Activated T-cell treated with anti-CD3 and anti-CD28 coated beads, Interleukin-2, amount 50 U/mL, for 72 hours (primary cell): Measurements from ENCODE around the gene BRD7. TPM values are rescaled to one million over a fixed set of nuclear protein-coding genes. Genes with fewer than 3 reads are reported as not detected.
A peak's percentile ranks its signal among the peaks of the same experiment; 100 is the strongest.

Experiments used
- ATAC-seq, 2 donors: fragments of 150-1000 bp; cut with Tn5 transposase; replicated peaks in 1 of 2; 2 replicates each; pipeline ENCODE4 v1.10.0; 2021; ENCODE audit warnings: moderate library complexity in 2 of 2, mild to moderate bottlenecking in 1 of 2
- DNase-seq, 2 donors: peaks; one replicate each; pipeline ENCODE4 v3.0.0; 2021 to 2022; ENCODE audit warnings: mixed read lengths in 1 of 2
- H3K27ac Mint-ChIP-seq: one replicate; pipeline ENCODE4 v1.8.0; 2022; ENCODE audit warnings: mild to moderate bottlenecking, moderate library complexity, mixed read lengths
- H3K27me3 Mint-ChIP-seq: one replicate; pipeline ENCODE4 v1.8.0; 2022; ENCODE audit warnings: low read depth, mixed read lengths
- H3K36me3 Mint-ChIP-seq, 2 donors: one replicate each; pipeline ENCODE4 v1.8.0; 2022; ENCODE audit warnings: mixed read lengths in 2 of 2, mild to moderate bottlenecking in 1 of 2; ENCODE audit not compliant: insufficient read depth in 2 of 2
- H3K4me1 Mint-ChIP-seq: one replicate; pipeline ENCODE4 v1.8.0; 2022; ENCODE audit warnings: low read depth, mixed read lengths
- H3K4me3 Mint-ChIP-seq, 2 donors: one replicate each; pipeline ENCODE4 v1.8.0; 2022; ENCODE audit warnings: mild to moderate bottlenecking in 2 of 2, mixed read lengths in 2 of 2, moderate library complexity in 2 of 2
- H3K9me3 Mint-ChIP-seq, 2 donors: one replicate each; pipeline ENCODE4 v1.8.0; 2022; ENCODE audit warnings: mixed read lengths in 2 of 2
- total RNA-seq, 2 donors: library from RNA; stranded (reverse); gene quantifications; one replicate each; pipeline ENCODE4 v1.2.3, GENCODE V29; 2022

Gene BRD7
- total RNA-seq, 2 donors from 2014 or later = 74.8 to 84.2 TPM

DNA sequence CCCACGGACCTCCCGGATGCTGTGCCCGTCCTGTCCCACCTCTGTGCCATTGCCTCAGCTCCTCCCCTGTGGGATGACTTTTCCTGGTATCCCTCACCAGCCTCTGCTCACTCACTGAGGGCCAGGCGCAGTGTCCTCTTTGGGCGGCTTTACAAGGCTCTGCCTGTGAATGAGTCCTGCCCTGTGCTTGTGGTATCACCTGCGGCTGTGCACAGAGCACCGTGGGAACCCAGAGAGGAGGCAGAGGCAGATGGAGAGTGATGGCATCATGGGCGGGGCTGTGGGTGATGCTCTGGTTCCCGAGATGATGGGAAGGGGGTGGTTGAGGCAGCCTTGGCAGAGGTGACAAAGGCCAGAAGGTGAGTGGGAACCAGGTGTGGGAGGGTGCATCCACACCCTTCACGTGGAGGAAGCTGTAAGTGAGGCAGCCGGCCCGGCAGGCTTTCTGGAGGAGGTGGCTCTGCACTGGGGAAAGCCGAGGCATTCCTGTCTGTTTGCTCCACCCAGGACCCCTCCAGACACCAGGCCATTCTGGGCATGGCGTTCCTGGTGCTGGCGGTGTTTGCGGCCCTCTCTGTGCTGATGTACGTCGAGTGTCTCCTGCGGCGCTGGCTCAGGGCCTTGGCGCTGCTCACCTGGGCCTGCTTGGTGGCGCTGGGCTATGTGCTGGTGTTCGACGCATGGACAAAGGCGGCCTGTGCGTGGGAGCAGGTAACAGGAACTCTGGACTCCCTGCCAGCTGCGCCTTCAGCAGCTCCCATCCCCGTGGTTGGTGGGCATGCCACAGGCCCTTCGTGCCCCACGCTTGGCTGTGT is 78.6 kb downstream of the BRD7 start:
- DNase-seq (no peak), ATAC-seq (no peak)
- peaks cover 7 to 22% of the 10 kb centered on the region in 2 donors for H3K36me3 Mint-ChIP-seq
- H3K27ac Mint-ChIP-seq = peak overlapping the region; percentile 38
- H3K9me3 Mint-ChIP-seq = no peaks in the 10 kb centered on the region
- no peaks in the 10 kb centered on the region for H3K27me3 Mint-ChIP-seq
- H3K4me3 Mint-ChIP-seq = no peak overlapping the region
- no peaks in the 10 kb centered on the region for H3K4me1 Mint-ChIP-seq

DNA sequence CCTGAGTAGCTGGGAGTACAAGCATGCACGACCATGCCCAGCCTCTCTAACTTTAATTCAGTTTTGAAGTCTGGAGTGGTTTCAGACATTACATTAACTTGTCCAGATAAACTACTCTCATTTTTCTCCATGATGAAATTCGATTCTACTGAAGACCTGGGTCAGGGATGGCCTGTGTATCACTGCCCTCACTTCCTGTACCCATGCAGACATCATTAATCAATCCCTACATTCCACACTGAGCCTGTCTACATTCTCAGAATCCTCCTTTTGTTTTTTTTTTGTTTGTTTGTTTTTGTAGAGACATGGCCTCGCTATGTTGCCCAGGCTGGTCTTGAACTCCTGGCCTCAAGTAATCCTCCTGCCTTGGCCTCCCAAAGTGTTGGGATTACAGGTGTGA is 79.9 kb downstream of the BRD7 start:
- DNase-seq = no peak
- H3K27ac Mint-ChIP-seq = peak overlapping the region; percentile 36
- H3K9me3 Mint-ChIP-seq = no peaks in the 10 kb centered on the region
- H3K4me3 Mint-ChIP-seq = no peak overlapping the region
- H3K4me1 Mint-ChIP-seq = peaks cover 7% of the 10 kb centered on the region
- H3K27me3 Mint-ChIP-seq = no peaks in the 10 kb centered on the region
- no peak for ATAC-seq
- peaks cover 7 to 18% of the 10 kb centered on the region in 2 donors for H3K36me3 Mint-ChIP-seq

DNA sequence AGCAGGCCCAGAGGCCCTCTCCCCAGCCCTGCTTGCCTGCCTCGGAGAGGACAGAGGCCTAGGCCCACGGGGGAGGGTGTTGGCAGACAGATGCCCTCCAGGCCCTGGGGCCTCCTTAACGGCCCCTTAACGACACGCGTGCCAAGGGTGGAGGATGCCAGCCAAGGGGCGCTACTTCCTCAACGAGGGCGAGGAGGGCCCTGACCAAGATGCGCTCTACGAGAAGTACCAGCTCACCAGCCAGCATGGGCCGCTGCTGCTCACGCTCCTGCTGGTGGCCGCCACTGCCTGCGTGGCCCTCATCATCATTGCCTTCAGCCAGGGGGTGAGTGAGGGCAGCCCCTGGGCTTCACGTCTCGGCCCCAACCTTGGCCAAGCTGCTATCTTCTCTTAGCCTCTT is 80.8 kb downstream of the BRD7 start:
- peaks cover 7 to 18% of the 10 kb centered on the region in 2 donors for H3K36me3 Mint-ChIP-seq
- no peak overlapping the region for H3K4me3 Mint-ChIP-seq
- no peak overlapping the region for H3K27ac Mint-ChIP-seq
- no peaks in the 10 kb centered on the region for H3K27me3 Mint-ChIP-seq
- DNase-seq (no peak), ATAC-seq (no peak)
- H3K4me1 Mint-ChIP-seq = peaks cover 15% of the 10 kb centered on the region
- no peaks in the 10 kb centered on the region for H3K9me3 Mint-ChIP-seq

DNA sequence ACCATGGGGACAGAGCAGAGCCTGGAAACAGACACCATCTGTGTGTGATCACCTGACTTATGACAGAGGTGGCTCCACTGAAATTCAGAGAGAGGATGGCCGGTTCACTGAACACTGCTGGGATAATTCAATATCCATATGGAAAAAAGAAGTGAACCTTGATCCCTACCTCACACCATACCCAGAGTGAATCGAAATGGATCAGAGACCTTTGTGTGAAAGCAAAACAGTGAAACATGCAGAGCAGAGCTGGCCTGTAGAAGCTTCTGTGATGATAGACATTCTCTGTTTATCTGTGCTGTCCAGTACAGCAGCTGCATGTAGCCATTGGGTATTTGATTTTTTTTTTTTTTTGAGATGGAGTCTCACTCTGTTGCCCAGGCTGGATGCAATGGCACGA is 82.1 kb downstream of the BRD7 start:
- peaks cover 7 to 16% of the 10 kb centered on the region in 2 donors for H3K36me3 Mint-ChIP-seq
- H3K27me3 Mint-ChIP-seq = no peaks in the 10 kb centered on the region
- no peak overlapping the region for H3K4me3 Mint-ChIP-seq
- no peak for DNase-seq
- no peak overlapping the region for H3K27ac Mint-ChIP-seq
- H3K4me1 Mint-ChIP-seq = peaks cover 28% of the 10 kb centered on the region
- H3K9me3 Mint-ChIP-seq = no peaks in the 10 kb centered on the region
- no peak for ATAC-seq

DNA sequence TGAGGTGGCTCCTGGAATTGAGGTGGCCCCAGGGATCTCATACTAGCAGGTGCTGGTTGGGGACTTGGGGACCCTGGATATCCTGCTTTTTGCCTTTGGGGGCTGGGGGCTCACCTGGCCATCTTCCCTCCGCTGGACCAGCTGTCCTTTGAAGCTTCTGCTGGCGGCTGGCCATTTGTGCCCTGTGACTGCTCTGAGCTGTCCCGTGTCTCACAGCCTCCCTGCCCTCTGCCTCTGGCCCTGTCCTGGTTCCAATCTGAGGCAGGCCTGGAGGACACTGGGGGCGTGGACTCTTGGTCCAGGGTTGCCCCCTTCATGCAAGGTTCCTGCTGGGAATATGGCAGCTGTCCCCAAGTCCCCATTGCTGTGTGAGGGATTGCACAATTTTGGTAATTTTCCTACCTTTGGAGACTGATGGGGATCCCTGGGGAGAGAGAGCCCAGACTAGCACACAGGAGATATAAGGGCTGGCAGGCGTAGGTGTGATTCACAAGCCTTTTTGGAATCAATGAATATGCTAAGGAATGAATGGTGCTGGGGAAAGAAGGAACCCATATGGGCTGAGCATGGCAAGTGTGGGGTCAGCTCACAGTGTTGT is 83.3 kb downstream of the BRD7 start:
- Mint-ChIP-seq H3K27me3 (no peaks in the 10 kb centered on the region), H3K4me1 (peaks cover 37% of the 10 kb centered on the region), H3K9me3 (no peaks in the 10 kb centered on the region), H3K4me3 (no peak overlapping the region), H3K27ac (peak overlapping the region; percentile 11), H3K36me3 (peaks cover 7 to 16% of the 10 kb centered on the region in 2 donors)
- ATAC-seq = no peak
- no peak for DNase-seq

DNA sequence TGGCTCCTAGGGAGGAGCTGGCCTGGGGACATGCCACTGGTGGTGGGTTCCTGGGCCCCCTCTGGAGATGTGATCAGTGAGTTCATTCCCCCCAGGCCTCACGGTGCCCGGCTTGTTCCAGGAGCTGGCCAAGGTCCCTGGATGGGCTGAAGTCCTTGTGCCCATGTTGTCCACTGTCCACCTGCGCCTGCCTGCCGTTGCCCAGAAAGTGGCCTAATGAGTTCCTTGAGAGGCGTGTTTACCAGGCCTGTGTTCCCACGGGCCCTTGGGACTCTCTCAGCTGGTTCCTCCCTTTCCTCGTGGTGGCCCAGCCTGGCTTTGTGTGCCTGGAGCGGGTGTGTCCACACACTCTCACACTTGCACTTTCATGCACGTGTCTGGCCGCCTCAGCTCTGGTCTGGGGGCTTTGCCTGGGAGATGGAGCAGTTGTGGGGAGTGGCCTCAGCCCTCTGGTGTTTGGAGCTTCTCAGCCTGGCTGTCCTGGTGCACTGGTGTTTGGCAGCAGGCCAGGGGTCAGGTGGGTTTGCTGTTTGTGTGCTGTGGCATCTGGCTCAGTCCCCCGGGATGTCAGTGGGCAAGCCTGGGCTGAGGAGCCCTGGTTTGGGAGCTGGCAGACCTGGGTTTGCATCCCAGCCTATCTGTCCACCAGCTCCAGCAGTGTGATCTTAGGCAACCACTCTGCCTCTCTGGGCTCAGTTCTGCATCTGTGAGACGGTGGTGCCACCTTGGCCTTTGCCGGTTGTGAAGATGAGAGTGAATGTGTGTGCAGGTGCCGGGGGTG is 84.5 kb downstream of the BRD7 start:
- ATAC-seq = no peak
- peaks cover 49% of the 10 kb centered on the region for H3K4me1 Mint-ChIP-seq
- H3K4me3 Mint-ChIP-seq = peak overlapping the region in 1 of 2 donors; percentile 1
- DNase-seq = no peak
- no peaks in the 10 kb centered on the region for H3K9me3 Mint-ChIP-seq
- H3K27me3 Mint-ChIP-seq = no peaks in the 10 kb centered on the region
- peak overlapping the region; percentile 20 for H3K27ac Mint-ChIP-seq
- peaks cover 7 to 20% of the 10 kb centered on the region in 2 donors for H3K36me3 Mint-ChIP-seq

DNA sequence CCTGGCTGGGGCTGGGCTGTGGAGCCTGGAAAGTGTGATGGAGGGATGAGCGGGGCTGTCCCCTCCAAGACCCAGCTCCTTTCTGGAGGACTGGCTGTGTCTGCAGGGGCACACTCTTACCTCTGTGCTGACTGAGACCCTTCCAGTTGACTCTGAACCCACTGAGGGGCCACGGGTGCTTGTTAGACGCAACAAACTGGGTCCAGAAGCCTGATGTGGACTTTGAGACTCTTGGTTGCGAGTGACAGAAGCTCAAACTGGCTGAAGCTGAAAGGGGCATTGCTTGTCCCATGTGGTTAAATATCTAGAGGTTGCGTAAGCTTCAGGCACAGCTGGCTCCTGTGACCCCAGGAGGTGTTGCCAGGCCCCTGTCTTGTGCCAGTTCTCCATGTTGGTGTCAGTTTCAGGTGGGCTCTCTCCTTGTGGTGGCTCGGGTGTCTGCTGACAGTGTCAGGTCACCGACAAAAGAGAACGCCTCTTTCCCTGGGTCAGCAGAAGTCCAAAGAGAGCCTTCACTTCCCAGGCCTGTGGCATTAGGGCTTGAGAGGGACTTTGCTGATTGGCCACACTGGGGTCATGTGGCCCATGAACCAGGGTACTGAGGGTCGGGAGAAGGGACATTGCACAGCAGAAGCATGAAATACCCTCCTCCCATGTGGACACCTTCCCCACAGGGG is 85.7 kb downstream of the BRD7 start:
- peaks cover 0 to 2% of the 10 kb centered on the region in 2 donors for H3K9me3 Mint-ChIP-seq
- no peaks in the 10 kb centered on the region for H3K27me3 Mint-ChIP-seq
- ATAC-seq = no peak
- peaks cover 12 to 20% of the 10 kb centered on the region in 2 donors for H3K36me3 Mint-ChIP-seq
- peaks cover 61% of the 10 kb centered on the region for H3K4me1 Mint-ChIP-seq
- H3K4me3 Mint-ChIP-seq = no peak overlapping the region
- no peak for DNase-seq
- peak overlapping the region; percentile 85 for H3K27ac Mint-ChIP-seq

DNA sequence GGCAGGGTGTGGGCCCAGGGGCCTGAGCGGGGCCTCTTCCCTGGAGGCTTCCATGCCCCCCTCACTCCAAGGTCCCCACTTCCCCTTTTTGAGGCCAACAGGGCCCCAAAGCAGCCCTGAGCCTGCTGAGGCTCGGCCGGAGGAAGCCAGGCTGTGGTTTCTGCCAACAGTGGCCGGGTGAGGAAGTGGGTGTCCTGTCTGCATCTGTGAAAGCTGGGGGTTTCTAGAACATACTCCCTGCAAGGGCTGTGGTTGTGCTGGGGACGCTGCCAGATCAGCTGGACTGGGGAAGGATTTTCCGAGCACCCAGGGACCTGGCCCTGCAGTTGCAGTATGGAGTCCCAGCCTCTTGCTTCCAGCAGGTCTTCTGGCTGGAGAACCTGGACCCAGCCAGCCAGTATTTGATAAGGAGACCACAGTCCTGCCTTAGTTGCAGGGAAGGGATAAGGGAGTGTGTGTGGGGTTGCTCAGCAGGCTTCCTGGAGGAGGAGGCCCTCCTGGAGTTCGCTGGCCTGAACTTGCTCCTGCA is 86.7 kb downstream of the BRD7 start:
- H3K36me3 Mint-ChIP-seq = peaks cover 14 to 25% of the 10 kb centered on the region in 2 donors
- peaks cover 72% of the 10 kb centered on the region for H3K4me1 Mint-ChIP-seq
- H3K4me3 Mint-ChIP-seq = peak overlapping the region; percentile 72 to 80
- H3K27me3 Mint-ChIP-seq = no peaks in the 10 kb centered on the region
- peak; percentile 62 to 64 for DNase-seq
- H3K27ac Mint-ChIP-seq = peak overlapping the region; percentile 85
- H3K9me3 Mint-ChIP-seq = peaks cover 0 to 2% of the 10 kb centered on the region in 2 donors
- ATAC-seq = peak; percentile 61 to 64

DNA sequence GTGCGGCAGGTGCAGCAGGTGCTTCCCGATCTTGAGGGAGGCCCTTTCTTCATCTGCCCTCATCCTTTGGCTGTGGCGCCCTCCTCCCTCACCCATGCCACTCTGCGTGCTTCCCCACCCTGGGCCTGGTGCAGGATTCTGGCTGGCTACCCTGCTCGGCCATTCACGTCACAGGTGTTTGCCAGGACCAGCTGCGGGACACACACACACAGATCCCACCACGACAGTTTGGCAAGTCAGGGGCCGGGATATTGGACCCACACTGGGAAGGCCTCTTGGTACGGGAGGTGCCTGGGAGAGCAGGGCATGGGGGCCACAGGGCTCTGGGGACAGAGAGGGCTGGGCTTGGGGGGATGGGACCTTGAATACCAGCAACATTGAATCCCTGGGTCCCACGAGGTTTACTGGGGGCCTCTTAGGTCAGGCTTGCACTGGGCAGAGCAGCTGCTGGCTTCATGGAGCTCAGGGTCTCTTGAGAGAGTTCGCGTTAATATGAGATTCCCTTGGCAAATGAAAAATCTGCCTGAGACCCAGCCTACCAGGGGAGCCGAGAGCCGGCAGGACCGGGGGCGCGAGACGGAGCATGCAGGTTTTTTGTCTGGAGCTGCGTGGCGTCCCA is 87.3 kb downstream of the BRD7 start:
- H3K36me3 Mint-ChIP-seq = peaks cover 12 to 22% of the 10 kb centered on the region in 2 donors
- no peaks in the 10 kb centered on the region for H3K27me3 Mint-ChIP-seq
- peaks cover 77% of the 10 kb centered on the region for H3K4me1 Mint-ChIP-seq
- DNase-seq = no peak
- H3K27ac Mint-ChIP-seq = peak overlapping the region; percentile 85
- H3K9me3 Mint-ChIP-seq = peaks cover 0 to 2% of the 10 kb centered on the region in 2 donors
- peak in 1 of 2 donors; percentile 8 for ATAC-seq
- H3K4me3 Mint-ChIP-seq = peak overlapping the region; percentile 72 to 80

DNA sequence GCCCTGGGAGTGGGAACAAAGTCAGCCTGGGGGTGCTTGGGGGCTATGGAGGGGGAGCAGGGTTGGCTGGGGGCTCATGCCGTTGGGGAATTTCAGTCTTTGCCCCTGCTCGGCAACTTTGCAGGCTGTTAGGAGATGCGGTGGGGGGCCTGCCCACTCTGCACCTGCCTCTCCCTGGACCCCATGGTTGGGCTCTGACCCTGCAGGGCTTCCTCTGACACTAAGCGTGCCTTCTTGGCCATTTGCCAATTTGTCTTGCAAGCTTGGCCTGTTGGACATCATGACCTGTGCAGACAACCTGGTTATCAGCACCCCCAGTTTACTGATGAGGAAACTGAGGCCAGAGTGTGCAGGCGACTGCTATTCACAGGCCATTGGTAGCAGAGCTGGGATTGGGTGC is 87.9 kb downstream of the BRD7 start:
- no peak for DNase-seq
- Mint-ChIP-seq H3K9me3 (peaks cover 0 to 2% of the 10 kb centered on the region in 2 donors), H3K4me3 (peak overlapping the region; percentile 72 to 80), H3K27me3 (no peaks in the 10 kb centered on the region), H3K36me3 (peaks cover 9 to 19% of the 10 kb centered on the region in 2 donors), H3K27ac (no peak overlapping the region), H3K4me1 (peaks cover 81% of the 10 kb centered on the region)
- no peak for ATAC-seq

DNA sequence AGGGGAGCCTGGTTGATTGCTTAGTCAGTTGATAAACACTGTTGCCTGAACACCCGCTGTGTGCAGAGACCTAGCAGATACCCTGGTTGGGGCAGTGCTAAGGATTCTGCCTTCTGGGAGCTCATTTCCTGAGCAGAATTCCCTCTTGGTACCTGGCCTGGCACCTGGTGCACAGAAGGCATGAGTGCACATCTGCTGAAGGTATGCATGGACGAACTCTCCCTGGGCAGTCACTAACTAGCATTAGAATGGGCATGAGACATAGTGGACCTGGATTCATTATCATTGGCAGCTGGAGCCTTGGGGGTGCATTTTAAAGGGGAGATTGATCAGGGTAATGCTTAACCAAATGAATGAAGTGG is 89.3 kb downstream of the BRD7 start:
- no peaks in the 10 kb centered on the region for H3K27me3 Mint-ChIP-seq

DNA sequence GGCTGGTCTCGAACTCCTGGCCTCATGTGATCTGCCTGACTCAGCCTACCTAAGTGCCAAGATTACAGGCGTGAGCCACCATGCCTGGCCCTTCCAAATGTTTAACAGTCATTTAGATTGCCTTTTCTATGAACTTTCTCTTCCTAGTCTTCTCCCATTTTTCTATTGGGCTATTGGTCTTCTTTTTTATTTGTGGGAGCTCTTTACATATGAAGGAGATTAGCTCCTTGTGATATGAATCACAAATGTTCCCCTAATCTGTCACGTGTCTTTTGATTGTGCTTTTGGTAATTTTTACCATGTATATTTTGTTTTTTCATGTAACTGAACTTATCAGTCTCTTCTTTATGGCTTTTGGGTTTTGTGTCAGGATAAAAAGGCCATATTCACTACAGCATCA is 90.5 kb downstream of the BRD7 start:
- Mint-ChIP-seq H3K4me3 (peak overlapping the region; percentile 45 to 68), H3K36me3 (peaks cover 9 to 17% of the 10 kb centered on the region in 2 donors), H3K27ac (peak overlapping the region; percentile 96), H3K4me1 (peaks cover 95% of the 10 kb centered on the region), H3K9me3 (peaks cover 0 to 2% of the 10 kb centered on the region in 2 donors), H3K27me3 (no peaks in the 10 kb centered on the region)
- DNase-seq (no peak), ATAC-seq (no peak)

More for the DNA sequence above, 89.3 kb downstream of the BRD7 start:
- DNase-seq (no peak), ATAC-seq (no peak)
- H3K9me3 Mint-ChIP-seq = peaks cover 0 to 2% of the 10 kb centered on the region in 2 donors
- no peak overlapping the region for H3K4me3 Mint-ChIP-seq
- peaks cover 9 to 16% of the 10 kb centered on the region in 2 donors for H3K36me3 Mint-ChIP-seq
- peak overlapping the region; percentile 7 for H3K27ac Mint-ChIP-seq
- peaks cover 90% of the 10 kb centered on the region for H3K4me1 Mint-ChIP-seq
